HT1080 (cell line): ENCODE measurements around the gene KATNAL2. TPM values are rescaled to one million over a fixed set of nuclear protein-coding genes. Genes with fewer than 3 reads are reported as not detected.
"Not testable (repeated sequence)": the region's sequence is repeated elsewhere in the genome, so short reads cannot be mapped to it uniquely, and the experiment has no call there.

Experiments used
- DNase-seq: peaks from one replicate; pipeline ENCODE4 v3.0.0-alpha.2; 2015; ENCODE audit warnings: low read depth
- total RNA-seq: library from RNA; depleted of rRNA; stranded (reverse); fragments of >200 nt; shearing (Covaris generic); gene quantifications from 2 replicates; pipeline ENCODE4 v1.2.3, GENCODE V29; 2014

KATNAL2 gene
- total RNA-seq, 1 experiment from 2014 or later = not detected

DNA sequence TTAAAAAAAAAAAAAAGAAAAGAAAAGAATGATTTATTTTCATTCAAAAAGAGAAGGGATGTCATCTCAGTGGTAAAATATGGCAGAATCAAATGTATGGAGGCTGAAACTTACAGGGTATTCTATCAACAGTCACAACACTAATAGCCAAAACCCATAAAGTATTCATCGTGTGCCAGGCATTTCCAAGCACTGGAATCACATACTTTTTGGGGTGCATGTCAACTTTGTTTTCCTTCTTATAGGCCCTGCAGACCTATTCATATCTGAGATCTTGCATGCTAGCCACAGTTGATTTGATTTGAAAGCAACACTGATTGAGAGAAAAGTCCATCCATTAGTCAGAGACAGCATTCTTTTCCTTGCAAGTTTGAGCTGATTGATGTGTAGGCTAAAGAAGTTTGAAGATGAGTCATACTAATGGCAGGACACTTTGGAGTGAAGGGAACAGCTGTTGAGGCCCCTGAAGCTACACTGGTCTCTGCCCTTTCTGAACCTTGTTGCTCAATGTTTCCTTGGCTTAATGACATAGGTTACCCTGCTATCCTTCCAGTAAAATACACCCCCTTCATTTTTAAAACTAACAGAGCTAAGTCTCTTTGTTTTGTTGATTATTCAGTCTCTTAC is 22.0 kb downstream of the KATNAL2 start:
- DNase-seq = peak; percentile 21

DNA sequence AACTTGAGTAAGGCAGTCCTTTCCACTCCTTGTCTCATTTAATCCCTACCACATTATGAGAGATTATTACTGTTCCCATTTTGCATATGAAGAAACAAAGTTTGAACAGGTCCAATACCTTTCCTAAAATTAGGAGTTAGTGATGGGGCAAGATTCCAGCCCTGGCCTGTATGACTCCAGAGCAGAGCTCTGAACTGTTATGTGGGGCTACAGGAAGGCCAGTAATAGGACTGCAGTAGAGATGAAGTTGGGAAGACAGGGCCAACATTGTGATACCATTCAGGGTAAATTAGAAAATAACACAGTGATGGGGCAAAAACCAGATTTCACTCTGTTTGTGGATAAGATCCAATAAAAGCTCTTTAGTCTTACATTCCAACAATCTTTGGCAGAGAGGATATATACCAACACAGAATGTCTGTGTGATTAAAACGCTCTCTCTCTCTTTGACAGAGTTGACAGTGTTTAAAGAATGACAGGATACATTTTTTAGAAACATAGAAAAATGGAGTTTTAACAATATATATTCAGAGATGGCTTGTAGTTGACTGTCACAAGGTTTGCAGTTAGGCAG is 22.7 kb downstream of the KATNAL2 start:
- DNase-seq = no peak

DNA sequence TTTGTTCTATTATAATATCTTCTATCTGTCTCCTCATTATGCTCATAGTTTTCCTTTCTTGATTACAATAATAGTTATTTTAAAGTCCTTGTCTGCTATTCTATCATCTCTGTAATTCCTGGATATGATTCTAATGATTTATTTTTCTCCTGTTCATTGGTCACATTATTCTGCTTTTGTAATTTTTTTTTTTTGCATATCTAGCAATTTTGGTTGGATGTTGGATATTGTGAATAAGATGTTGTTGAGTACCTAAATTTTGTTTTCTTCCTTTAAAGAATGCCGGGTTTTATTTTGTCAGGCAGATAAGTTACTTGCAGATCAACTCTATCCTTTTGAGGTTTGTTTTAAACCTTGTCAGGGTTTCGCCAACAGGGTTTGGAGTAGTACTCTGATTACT is 25.2 kb downstream of the KATNAL2 start:
- DNase-seq = no peak

DNA sequence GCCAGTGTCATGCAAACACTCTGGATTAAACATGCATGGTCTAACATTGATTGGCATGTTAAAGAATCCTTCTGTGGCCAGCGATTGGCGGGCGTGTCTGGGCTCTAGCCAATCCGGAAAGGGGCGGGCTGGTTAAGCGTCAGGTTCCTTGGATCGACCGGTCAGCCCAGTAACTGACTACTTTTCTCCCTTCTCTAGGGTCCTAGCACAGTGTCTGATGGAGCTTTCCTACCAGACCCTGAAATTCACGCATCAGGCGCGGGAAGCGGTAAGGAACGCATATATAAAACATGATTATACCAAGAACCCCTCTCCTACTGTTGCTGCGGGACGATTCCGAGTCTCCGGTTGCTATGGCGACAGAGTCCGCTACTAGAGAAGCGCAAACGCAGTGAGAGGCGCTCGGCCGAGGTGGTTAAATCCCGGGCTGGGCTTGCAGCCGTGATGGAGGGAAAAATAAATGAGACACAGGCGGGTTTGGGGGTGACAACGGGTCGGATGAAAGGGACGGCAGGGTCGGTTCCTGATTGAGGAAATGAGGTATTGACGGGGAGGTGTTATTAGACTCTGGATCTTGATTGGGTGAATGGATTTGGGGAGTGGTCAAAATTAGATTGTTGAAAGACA is 29.4 kb downstream of the KATNAL2 start:
- DNase-seq = no peak

DNA sequence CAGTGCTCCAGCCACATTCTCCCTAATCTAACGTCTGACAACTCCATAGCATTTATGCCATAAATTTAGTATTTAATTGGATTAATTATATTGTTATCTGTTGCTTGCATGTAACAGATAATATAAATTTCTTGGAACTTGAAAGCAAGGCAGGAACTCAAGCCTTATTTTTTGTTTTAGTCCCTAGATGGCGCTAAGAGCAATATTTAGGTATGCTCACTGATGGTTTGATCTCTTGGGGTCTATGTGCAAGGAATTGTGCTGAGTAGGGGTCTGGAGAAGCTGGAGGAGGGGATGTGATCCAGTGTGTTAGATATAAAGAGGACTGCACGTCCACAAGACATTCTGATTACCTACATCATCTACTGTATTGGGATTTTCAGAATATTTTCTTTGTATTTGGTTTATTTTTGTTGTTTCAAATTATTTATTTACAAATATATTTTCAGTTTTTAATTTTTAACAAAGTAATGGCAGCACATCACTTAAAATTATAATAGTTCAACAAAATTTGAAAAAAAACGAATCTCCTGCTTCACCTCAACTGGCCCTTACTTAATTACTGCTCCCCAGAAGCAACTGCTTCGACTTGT is 32.8 kb downstream of the KATNAL2 start:
- DNase-seq = no peak

DNA sequence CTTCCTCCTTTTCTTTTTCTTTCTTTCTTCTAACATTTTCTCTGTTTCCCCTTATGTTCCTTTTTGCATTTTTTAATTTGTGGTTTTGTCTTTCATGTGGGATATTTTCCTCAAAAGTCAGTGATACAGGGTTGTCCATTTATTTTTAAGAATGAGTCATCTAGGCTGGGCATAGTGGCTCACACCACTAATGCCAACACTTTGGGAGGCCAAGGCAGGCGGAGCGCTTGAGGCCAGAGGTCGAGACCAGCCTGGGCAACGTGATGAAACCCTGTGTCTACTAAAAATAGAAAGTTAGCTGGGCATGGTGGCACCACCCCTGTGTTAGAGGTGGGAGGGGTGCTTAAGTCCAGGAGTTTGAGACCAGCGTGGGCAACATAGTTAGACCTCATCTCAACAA is 35.8 kb downstream of the KATNAL2 start:
- no peak for DNase-seq

DNA sequence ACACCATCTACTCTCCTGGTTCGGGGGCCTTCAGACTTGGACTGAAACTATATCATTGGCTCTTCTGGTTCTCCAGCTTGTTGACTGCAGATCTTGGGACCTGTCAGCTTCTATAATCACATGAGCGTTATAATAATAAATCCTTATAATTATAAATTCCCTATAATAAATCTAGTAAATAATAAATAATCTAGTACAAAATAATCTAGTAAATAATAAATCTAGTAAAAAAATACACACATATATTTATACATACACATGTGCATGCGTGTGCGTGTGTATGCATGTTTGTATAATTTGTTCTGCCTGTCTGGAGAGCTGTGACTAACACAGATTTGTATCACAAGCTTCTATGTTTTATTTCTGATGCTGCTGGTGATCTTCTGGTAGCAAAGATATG is 40.8 kb downstream of the KATNAL2 start:
- no peak for DNase-seq

DNA sequence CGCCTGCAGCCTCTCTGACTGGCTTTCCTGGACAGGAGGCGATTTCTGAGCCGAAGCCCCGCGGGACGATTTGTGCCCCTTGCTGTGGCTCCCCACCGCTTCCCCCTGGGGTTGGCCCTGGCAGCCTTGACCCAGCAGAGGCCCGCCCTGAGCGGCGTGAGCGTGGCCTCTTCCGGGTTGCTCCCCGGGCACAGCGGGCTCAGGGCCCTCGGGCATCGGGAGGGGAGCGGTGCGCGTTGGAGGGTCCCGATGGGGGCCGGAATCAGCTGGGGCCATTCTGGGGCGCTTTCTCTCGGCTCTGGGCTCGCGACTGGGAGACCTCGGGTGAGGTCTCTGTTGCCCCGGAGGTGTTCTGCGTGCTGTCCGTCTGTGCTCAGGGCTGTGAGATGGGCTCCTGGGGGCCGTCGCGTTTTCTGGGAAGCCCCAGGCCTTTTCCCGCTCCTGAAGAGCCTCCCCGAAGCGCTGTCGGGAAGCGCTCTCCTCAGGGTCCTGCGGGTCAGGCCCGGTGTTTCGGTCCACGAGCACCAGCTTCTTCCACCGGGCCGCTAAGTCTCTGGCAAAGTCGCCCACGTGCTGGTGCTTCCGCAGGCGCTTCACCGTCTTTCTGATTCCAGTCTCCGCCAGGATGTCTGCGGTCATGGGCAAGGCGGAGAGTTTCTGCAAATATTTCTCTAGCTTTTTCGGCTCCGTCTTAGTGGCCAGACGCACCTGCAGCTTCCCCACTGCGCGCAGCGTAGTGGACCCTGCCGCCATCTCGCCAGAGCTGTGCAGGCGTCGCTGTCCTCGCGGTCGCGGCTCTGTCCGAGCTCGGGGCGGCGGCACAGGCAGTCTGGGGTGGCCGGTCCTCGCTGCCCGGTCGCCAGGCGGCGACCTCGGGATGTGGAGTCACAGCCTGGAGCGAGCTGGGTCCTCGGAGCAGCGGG is 46.5 kb downstream of the KATNAL2 start:
- DNase-seq = not testable (repeated sequence)

DNA sequence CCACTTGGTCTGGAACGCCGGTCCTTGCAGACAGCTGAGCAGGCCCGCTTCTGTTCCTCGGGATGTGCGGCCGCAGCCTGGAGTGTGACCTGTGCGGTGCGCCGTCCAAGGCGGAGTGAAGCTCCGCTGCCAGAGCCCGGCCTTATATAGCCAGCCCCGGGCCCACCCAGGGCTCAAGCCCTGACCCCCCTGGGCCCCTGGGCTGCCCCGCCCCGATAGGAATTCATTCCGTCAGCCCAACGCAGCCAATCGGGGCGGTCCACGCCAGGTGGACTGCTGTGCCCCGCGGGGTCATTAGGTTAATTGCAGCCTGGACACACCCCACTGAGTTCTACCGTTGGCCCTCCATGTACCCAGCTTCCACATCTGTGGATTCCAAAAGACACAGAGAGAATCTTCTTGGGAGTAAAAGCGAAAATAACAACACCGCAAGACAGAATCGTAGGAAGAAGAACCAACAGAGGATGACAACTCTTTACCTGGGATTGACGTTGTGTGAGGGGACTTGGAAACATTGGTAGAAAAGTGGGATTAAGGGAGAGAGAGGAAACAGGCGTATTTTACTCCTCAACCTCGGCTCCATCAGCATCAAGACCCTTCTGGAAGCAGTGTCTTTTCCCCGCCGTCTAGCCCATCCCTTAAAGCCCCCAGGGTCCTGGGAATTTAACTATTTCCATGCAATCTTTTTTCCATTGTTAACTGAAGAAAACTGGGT is 47.3 kb downstream of the KATNAL2 start:
- not testable (repeated sequence) for DNase-seq

DNA sequence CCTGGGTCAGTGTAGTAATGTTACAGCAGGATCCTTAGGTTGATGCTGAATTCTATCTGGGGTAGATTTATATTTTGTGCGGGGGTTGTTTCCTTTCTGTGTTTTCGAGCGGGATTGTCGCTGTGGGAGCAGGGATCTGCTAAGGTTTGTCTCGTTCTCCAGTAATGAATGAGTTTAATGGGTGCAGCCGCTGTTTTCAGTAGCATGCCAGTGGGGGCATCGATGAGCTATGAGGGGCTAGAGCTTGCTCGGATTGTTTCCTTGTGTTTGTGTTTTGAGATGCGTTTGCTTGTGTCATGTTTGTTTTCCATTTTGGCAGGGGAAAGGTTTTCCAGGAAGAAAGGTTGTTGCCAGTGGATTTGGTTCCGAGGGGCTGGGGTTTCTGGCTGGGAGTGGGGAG is 48.9 kb downstream of the KATNAL2 start:
- DNase-seq = not testable (repeated sequence)

DNA sequence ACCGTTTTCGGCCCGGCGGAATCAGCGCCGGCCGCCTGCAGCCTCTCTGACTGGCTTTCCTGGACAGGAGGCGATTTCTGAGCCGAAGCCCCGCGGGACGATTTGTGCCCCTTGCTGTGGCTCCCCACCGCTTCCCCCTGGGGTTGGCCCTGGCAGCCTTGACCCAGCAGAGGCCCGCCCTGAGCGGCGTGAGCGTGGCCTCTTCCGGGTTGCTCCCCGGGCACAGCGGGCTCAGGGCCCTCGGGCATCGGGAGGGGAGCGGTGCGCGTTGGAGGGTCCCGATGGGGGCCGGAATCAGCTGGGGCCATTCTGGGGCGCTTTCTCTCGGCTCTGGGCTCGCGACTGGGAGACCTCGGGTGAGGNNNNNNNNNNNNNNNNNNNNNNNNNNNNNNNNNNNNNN is 52.1 kb downstream of the KATNAL2 start:
- DNase-seq = not testable (repeated sequence)

DNA sequence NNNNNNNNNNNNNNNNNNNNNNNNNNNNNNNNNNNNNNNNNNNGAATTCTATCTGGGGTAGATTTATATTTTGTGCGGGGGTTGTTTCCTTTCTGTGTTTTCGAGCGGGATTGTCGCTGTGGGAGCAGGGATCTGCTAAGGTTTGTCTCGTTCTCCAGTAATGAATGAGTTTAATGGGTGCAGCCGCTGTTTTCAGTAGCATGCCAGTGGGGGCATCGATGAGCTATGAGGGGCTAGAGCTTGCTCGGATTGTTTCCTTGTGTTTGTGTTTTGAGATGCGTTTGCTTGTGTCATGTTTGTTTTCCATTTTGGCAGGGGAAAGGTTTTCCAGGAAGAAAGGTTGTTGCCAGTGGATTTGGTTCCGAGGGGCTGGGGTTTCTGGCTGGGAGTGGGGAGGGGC is 102.5 kb downstream of the KATNAL2 start:
- not testable (repeated sequence) for DNase-seq

DNA sequence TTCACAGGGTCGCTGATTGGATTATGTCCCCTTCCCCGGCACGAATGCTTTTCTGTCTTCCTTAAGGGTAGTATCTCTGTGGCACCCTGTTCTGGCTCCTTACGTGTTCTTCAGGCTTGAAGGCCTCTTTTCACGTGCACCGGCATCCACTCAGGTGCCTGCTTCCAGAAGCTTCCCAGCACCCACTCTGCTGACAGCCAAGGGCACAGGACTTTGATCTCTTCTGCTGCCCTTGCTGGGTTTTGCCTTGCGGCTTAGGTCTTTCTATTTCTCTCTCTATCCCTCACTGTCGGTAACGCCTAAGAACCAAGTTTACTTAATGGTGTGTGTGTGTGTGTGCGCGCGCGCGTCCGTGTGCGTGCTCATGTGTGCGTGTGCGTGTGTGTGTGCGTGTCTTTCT is 103.4 kb downstream of the KATNAL2 start:
- not testable (repeated sequence) for DNase-seq

DNA sequence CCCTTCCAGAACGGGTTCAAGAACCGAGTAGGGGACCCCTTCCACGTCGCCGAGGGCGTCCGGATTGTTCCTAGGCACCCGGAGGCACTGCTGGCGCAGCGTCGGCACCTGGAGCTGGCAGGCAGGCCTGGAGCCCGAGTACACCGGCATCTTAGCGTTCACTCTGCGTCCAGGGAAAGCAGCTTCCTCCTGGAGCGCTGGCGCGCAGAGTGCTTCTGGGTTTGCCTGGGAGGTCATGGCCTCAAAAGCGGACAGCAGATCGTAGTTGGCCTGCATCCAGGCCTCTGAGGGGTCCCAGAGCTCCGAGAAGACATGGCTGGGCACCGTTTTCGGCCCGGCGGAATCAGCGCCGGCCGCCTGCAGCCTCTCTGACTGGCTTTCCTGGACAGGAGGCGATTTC is 105.4 kb downstream of the KATNAL2 start:
- not testable (repeated sequence) for DNase-seq

DNA sequence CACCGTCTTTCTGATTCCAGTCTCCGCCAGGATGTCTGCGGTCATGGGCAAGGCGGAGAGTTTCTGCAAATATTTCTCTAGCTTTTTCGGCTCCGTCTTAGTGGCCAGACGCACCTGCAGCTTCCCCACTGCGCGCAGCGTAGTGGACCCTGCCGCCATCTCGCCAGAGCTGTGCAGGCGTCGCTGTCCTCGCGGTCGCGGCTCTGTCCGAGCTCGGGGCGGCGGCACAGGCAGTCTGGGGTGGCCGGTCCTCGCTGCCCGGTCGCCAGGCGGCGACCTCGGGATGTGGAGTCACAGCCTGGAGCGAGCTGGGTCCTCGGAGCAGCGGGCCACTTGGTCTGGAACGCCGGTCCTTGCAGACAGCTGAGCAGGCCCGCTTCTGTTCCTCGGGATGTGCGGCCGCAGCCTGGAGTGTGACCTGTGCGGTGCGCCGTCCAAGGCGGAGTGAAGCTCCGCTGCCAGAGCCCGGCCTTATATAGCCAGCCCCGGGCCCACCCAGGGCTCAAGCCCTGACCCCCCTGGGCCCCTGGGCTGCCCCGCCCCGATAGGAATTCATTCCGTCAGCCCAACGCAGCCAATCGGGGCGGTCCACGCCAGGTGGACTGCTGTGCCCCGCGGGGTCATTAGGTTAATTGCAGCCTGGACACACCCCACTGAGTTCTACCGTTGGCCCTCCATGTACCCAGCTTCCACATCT is 106.5 kb downstream of the KATNAL2 start:
- DNase-seq = not testable (repeated sequence)

DNA sequence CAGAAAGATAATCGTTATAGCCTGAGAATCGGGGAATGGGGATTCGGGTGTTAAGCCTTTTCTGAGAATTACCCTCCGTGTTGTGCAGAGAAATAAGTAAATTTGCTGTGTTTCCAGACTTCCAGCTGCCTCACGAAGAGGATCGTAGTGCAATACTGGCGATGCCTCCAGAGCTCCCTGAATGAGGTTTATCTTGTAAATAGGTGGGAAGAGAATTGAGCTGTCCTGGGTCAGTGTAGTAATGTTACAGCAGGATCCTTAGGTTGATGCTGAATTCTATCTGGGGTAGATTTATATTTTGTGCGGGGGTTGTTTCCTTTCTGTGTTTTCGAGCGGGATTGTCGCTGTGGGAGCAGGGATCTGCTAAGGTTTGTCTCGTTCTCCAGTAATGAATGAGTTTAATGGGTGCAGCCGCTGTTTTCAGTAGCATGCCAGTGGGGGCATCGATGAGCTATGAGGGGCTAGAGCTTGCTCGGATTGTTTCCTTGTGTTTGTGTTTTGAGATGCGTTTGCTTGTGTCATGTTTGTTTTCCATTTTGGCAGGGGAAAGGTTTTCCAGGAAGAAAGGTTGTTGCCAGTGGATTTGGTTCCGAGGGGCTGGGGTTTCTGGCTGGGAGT is 108.3 kb downstream of the KATNAL2 start:
- DNase-seq = not testable (repeated sequence)

DNA sequence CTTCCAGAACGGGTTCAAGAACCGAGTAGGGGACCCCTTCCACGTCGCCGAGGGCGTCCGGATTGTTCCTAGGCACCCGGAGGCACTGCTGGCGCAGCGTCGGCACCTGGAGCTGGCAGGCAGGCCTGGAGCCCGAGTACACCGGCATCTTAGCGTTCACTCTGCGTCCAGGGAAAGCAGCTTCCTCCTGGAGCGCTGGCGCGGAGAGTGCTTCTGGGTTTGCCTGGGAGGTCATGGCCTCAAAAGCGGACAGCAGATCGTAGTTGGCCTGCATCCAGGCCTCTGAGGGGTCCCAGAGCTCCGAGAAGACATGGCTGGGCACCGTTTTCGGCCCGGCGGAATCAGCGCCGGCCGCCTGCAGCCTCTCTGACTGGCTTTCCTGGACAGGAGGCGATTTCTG is 111.3 kb downstream of the KATNAL2 start:
- not testable (repeated sequence) for DNase-seq

DNA sequence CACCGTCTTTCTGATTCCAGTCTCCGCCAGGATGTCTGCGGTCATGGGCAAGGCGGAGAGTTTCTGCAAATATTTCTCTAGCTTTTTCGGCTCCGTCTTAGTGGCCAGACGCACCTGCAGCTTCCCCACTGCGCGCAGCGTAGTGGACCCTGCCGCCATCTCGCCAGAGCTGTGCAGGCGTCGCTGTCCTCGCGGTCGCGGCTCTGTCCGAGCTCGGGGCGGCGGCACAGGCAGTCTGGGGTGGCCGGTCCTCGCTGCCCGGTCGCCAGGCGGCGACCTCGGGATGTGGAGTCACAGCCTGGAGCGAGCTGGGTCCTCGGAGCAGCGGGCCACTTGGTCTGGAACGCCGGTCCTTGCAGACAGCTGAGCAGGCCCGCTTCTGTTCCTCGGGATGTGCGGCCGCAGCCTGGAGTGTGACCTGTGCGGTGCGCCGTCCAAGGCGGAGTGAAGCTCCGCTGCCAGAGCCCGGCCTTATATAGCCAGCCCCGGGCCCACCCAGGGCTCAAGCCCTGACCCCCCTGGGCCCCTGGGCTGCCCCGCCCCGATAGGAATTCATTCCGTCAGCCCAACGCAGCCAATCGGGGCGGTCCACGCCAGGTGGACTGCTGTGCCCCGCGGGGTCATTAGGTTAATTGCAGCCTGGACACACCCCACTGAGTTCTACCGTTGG is 112.4 kb downstream of the KATNAL2 start:
- DNase-seq = not testable (repeated sequence)

DNA sequence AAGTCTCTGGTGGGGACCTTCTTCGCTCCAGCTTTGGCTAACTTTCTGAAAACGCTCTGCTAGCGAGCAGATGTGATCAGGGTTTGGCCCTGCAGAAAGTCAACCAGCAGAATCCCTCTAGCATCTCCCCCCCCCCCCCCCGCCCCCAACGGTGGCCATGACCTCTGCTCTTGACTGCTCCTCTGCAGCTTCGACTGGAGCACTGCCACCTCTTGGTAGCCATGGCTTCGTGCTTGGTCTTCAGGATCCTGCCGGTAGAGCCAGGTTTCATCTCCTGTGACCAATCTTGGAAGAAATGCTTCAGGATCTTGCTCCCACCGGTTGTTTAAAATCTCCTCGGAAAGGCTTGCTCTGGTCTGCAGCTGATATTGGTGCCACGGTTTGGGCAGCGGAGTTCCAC is 113.5 kb downstream of the KATNAL2 start:
- DNase-seq = not testable (repeated sequence)
